ENCODE data around the gene RPS16.

DNA sequence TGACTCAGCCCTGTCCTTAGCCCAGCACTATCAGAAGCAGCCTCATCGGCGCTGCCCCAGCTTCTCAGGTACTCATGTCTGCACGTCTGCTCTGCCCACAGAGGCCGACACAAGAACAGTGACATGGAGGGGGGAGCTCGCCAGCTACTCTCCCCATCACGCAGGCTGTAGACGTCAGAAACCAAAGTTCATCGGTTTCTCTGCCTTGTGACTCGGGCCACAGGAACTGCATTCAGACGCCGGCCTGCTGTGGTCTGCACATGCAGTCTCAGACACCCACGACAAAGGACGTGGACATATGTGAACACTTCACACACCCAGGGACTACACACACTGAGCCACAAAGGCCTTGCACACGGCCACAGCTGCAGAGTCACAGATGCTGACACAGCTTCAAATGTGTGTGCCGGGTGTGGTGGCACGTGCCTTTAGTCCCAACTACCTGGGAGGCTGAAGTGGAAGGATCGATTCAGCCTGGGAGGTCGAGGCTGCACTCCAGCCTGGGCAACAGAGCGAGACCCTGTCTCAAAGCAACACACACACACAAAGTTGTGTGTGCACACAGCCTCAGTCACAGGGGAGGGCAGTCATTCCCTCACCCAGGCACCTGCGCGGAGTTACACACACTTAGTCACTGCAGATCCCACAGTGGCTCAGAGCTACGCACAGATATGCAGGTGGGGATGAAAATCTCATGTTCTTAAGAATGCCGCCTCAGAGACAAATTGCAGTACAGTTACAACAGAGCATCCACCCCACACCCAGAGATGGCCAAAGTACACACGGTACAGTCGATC is 34.0 kb downstream of the RPS16 start:
- TF ChIP-seq, protein P1, sequence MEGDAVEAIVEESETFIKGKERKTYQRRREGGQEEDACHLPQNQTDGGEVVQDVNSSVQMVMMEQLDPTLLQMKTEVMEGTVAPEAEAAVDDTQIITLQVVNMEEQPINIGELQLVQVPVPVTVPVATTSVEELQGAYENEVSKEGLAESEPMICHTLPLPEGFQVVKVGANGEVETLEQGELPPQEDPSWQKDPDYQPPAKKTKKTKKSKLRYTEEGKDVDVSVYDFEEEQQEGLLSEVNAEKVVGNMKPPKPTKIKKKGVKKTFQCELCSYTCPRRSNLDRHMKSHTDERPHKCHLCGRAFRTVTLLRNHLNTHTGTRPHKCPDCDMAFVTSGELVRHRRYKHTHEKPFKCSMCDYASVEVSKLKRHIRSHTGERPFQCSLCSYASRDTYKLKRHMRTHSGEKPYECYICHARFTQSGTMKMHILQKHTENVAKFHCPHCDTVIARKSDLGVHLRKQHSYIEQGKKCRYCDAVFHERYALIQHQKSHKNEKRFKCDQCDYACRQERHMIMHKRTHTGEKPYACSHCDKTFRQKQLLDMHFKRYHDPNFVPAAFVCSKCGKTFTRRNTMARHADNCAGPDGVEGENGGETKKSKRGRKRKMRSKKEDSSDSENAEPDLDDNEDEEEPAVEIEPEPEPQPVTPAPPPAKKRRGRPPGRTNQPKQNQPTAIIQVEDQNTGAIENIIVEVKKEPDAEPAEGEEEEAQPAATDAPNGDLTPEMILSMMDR (IDR thresholded peaks at IDR 0.05; ENCODE audit: low read depth, low read length, missing input control), result no peak
- TF ChIP-seq RAD21 (IDR thresholded peaks at IDR 0.05), result peak in 1 of 2 donors; percentile 43
- TF ChIP-seq, protein P2, sequence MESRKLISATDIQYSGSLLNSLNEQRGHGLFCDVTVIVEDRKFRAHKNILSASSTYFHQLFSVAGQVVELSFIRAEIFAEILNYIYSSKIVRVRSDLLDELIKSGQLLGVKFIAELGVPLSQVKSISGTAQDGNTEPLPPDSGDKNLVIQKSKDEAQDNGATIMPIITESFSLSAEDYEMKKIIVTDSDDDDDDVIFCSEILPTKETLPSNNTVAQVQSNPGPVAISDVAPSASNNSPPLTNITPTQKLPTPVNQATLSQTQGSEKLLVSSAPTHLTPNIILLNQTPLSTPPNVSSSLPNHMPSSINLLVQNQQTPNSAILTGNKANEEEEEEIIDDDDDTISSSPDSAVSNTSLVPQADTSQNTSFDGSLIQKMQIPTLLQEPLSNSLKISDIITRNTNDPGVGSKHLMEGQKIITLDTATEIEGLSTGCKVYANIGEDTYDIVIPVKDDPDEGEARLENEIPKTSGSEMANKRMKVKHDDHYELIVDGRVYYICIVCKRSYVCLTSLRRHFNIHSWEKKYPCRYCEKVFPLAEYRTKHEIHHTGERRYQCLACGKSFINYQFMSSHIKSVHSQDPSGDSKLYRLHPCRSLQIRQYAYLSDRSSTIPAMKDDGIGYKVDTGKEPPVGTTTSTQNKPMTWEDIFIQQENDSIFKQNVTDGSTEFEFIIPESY (IDR thresholded peaks at IDR 0.05), result peak; percentile 84
- peak; percentile 84 for TF ChIP-seq YY1 (IDR thresholded peaks at IDR 0.05)
- peak; percentile 37 to 84 for TF ChIP-seq RXRA (IDR thresholded peaks at IDR 0.05)
- peak; percentile 95 for TF ChIP-seq TAF1 (conservative IDR thresholded peaks at IDR 0.05)
- TF ChIP-seq, protein P3, sequence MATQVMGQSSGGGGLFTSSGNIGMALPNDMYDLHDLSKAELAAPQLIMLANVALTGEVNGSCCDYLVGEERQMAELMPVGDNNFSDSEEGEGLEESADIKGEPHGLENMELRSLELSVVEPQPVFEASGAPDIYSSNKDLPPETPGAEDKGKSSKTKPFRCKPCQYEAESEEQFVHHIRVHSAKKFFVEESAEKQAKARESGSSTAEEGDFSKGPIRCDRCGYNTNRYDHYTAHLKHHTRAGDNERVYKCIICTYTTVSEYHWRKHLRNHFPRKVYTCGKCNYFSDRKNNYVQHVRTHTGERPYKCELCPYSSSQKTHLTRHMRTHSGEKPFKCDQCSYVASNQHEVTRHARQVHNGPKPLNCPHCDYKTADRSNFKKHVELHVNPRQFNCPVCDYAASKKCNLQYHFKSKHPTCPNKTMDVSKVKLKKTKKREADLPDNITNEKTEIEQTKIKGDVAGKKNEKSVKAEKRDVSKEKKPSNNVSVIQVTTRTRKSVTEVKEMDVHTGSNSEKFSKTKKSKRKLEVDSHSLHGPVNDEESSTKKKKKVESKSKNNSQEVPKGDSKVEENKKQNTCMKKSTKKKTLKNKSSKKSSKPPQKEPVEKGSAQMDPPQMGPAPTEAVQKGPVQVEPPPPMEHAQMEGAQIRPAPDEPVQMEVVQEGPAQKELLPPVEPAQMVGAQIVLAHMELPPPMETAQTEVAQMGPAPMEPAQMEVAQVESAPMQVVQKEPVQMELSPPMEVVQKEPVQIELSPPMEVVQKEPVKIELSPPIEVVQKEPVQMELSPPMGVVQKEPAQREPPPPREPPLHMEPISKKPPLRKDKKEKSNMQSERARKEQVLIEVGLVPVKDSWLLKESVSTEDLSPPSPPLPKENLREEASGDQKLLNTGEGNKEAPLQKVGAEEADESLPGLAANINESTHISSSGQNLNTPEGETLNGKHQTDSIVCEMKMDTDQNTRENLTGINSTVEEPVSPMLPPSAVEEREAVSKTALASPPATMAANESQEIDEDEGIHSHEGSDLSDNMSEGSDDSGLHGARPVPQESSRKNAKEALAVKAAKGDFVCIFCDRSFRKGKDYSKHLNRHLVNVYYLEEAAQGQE (IDR thresholded peaks at IDR 0.05), result peak; percentile 94
- TF ChIP-seq SP1 (IDR thresholded peaks at IDR 0.05), result peak; percentile 84

Data from liver (tissue), 3 donors.